ENCODE data around the gene EYS. TPM values are rescaled to one million over a fixed set of nuclear protein-coding genes. Genes with fewer than 3 reads are reported as not detected.
"Not testable (repeated sequence)": the region's sequence is repeated elsewhere in the genome, so short reads cannot be mapped to it uniquely, and the experiment has no call there.

Gene EYS
- total RNA-seq, 1 experiment from 2014 or later = not detected

- DNase-seq (ENCODE audit: extremely low read depth, low read depth) = no peak
Observed at GRCh38 chr6:65469650-65470049, 237.4 kb downstream of the EYS start.

DNA sequence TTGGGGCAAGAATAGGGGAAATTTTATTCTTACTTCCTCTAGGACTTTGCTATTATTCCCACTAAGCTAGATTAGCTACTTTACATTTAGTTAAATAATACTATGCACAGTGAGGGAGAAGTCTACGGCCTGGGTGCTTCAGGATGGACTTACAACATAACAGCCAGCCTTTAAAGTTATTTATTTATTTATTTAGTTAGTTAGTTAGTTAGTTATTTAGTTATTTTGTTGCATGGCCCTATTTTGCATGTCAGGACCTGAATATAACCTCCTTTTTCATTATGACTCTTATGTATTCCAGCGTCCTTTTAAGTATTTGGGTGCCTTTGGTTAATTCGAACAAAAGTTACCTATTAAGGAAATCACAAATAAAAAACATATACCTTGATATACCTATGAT is 238.7 kb downstream of the EYS start:
- no peak for DNase-seq (ENCODE audit: extremely low read depth, low read depth)

DNA sequence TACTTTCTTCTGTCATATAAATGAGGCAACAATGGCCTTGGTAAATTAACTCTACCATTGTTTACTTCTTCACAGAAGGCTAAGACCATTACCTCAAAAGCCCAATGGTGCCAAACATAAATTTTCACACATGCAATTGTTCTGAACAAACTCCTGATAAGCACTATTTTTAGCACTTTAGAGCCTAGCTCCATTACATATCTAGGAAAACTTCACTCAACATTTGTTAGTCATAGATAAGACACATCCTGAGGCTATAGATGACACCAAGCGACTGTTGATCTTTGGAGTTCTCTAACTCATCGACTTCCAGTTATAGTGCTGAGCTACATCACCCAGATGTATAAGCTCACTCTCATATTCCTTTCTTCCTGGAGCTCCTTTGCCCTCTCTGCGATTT is 245.9 kb downstream of the EYS start:
- no peak for DNase-seq (ENCODE audit: extremely low read depth, low read depth)

- DNase-seq (ENCODE audit: extremely low read depth, low read depth) = no peak
Observed at GRCh38 chr6:65452333-65452732, 254.7 kb downstream of the EYS start.

DNA sequence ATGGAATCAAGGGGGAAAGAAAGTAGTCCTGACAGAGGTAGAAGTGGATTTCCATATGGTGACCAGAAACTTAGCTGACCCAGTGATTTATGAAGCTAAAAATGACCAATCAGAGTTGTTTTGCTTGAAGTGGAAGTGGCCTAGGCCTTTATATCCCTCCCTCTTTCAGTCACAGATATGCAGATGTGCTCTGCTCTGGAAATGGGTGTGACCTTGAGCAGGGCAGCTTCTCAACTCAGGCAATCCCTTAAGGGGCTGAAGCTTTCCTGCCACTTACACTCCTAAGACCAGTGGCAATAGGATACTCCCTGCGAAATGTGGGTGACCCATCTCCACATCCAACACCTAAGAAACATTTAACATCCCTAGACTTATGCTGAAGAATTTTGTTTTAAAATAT is 256.6 kb downstream of the EYS start:
- DNase-seq (ENCODE audit: extremely low read depth, low read depth) = no peak

DNA sequence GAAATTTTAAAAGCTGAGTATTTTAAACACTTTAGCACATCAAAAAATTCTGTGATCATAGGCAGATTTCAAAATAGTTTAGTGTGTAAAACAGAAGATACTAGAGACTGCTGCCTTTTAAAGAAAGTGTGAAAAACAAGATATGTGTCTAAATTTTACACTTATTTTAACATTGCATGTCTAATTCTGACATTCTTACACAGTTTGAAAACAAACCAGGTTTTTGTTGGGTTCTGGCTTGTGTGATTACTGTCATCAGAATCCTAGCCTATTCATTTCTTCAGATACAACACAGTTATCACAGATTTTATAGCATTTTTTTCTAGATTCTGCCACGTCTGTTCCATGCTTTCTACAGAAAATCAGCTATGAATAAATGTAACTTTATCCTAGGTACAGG is 257.1 kb downstream of the EYS start:
- DNase-seq (ENCODE audit: extremely low read depth, low read depth) = no peak

- DNase-seq (ENCODE audit: extremely low read depth, low read depth) = no peak
Observed at GRCh38 chr6:65448866-65449265, 258.2 kb downstream of the EYS start.

GRCh38 chr6:65436281-65436680 is 270.7 kb downstream of the EYS start:
- DNase-seq (ENCODE audit: extremely low read depth, low read depth) = no peak

GRCh38 chr6:65416621-65417020 is 290.4 kb downstream of the EYS start:
- DNase-seq (ENCODE audit: extremely low read depth, low read depth) = no peak

DNA sequence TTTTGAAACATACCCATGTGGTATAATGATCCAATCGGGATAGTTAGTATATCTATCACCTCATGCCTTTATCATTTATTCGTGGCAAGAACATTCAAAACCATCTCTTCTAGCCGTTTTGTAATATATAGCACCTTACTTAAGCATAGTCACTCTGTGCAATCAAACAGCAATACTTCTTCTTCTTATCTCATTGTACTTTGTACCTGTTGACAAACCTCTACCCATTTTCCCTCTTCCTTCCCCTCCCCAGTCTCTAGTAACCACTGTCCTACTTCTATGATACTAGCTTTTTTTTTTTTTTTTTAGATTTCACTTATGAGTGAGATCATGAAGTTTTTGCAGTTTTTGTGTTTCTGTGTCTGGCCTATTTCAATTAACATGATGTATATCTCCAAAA is 296.7 kb downstream of the EYS start:
- DNase-seq (ENCODE audit: extremely low read depth, low read depth) = no peak

GRCh38 chr6:65402564-65402963 is 304.5 kb downstream of the EYS start:
- DNase-seq (ENCODE audit: extremely low read depth, low read depth) = no peak

- DNase-seq (ENCODE audit: extremely low read depth, low read depth) = no peak
Observed at GRCh38 chr6:65399355-65400084, 307.5 kb downstream of the EYS start.

- DNase-seq (ENCODE audit: extremely low read depth, low read depth) = no peak
Observed at GRCh38 chr6:65398851-65399250, 308.2 kb downstream of the EYS start.

GRCh38 chr6:65350530-65350929 is 356.5 kb downstream of the EYS start:
- no peak for DNase-seq (ENCODE audit: extremely low read depth, low read depth)

- not testable (repeated sequence) for DNase-seq (ENCODE audit: extremely low read depth, low read depth)
Observed at GRCh38 chr6:65302655-65303054, 404.4 kb downstream of the EYS start.

- DNase-seq (ENCODE audit: extremely low read depth, low read depth) = no peak
Observed at GRCh38 chr6:65299236-65299635, 407.8 kb downstream of the EYS start.

DNA sequence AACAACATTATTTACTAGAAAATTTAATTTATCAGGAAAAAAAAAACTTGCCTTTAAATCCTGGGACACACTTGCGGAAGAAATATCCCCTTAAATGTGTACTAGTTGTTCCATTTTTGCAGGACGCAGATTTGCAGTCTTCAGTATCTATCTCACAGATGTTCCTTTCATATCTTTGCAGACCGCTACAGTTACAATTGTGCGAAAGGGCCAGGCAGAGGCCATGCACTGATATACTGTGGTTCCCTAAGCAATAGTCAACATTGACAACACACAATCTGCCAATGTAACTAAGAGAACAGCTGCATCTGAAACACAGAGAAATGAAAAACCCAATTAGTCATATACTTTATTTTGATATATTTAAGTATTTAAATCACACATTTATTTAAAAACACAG is 411.2 kb downstream of the EYS start:
- no peak for DNase-seq (ENCODE audit: extremely low read depth, low read depth)

GRCh38 chr6:65289491-65289890 is 417.5 kb downstream of the EYS start:
- no peak for DNase-seq (ENCODE audit: extremely low read depth, low read depth)

GRCh38 chr6:65285275-65285674 is 421.8 kb downstream of the EYS start:
- no peak for DNase-seq (ENCODE audit: extremely low read depth, low read depth)

DNA sequence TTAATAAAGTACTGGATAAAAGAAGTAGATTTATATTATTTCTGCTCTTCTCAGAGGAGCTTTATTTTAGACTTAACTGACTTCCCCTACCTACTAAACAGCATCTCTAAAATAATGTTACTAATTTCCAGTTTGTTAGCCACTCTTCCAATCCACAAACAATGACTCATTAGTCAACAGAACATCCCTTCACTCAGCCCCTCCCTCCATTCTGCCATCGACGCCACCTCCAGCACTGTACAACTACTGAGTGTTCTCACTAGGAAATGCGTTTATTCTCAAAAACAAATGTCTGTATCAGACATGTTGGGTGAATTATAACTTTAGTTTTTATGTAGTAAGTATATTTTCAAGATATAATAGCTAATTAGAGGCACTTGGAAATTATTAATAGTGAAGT is 427.0 kb downstream of the EYS start:
- no peak for DNase-seq (ENCODE audit: extremely low read depth, low read depth)

DNA sequence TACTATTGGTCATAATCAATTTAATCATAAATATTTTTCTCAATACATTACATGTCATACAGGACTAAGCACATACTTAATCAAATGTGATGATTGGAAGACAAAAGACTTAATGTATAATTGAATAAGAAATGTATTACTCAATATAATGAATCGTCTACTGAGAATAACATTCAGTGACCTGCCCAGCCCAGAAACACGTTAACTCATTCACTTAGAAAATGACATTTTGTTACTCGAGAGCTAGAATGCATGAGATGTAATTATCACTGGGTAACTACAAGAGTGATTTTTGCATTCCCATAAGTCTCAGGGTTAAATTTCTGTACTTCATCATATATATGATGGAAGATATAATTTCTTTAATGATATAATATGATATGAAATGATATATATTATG is 444.8 kb downstream of the EYS start:
- DNase-seq (ENCODE audit: extremely low read depth, low read depth) = no peak

- DNase-seq (ENCODE audit: extremely low read depth, low read depth) = no peak
Observed at GRCh38 chr6:65259982-65260381, 447.0 kb downstream of the EYS start.

DNA sequence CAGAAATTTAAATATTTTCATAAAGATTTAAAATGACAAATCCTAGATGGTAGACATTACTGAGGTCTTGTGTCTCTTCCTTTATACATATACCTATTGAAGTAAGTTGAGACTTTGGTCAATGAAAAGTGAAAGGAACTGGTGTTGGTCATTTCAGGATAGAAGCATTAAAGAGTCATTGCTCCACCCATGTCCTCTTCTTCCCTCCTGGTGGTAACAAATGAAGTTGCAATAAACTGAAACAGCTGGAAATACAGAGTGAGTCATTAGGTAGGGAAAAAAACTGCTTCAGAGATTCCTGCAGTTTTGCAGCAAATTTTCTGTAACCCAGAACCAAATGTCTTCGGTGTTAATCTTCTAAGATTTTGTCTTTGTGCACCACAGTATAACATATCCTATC is 448.0 kb downstream of the EYS start:
- DNase-seq (ENCODE audit: extremely low read depth, low read depth) = peak; percentile 30
